SH-SY5Y (cell line): Measurements from ENCODE around the gene CLTA.

ENCODE experiments used
- GATA2 ChIP-seq: IDR thresholded peaks from 2 replicates; pipeline ENCODE4 v1.6.1; 2011; ENCODE audit warnings: mild to moderate bottlenecking, low read depth, low read length
- GATA3 ChIP-seq: IDR thresholded peaks from 2 replicates; pipeline ENCODE4 v1.6.1; 2011; ENCODE audit warnings: low read depth, mild to moderate bottlenecking, low read length, moderate library complexity

DNA sequence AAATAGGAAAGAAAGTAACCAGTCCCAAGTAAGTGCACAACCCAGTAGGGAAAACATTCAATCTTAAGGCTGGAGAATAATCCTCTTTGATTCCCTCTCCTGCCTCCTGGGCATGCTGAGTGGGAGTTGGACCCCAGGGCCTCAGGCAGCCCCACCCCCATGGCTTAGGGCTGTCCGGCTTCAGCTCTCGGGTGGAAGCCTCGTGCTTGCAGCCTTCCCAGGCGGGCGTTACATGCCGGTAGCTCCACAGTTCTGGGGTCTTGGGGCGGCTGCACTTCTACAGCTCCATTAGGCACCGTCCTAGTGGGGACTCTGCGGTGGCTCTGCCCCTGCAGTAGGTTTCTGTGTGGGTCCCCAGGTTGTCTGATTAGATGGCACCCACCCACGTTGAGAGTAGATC lies 44.1 kb upstream of the CLTA start:
- no peak for TF ChIP-seq GATA2
- no peak for TF ChIP-seq GATA3
